ENCODE measurements around the gene ARSD. TPM values are rescaled to one million over a fixed set of nuclear protein-coding genes. Genes with fewer than 3 reads are reported as not detected.
"Not testable (repeated sequence)": the region's sequence is repeated elsewhere in the genome, so short reads cannot be mapped to it uniquely, and the experiment has no call there.

Gene ARSD
- total and polyA plus RNA-seq, 4 donors, result 10.8 to 55.4 (median 34.1) TPM

- DNase-seq (no peak), ATAC-seq (ENCODE audit: insufficient read depth, low FRiP score) (peak; percentile 35)
- Histone ChIP-seq H3K9ac (ENCODE audit: insufficient read depth in 1 of 2, low read length in 2 of 2) (peak overlapping the region; percentile 12 to 13), H3K27me3 (ENCODE audit: control insufficient read depth in 3 of 3, insufficient read depth in 3 of 3, low read length in 2 of 3) (no peaks in the 10 kb centered on the region), H3K27ac (ENCODE audit: low read depth in 1 of 2, low read length in 1 of 2) (peak overlapping the region; percentile 84 to 88), H3K4me3 (no peak overlapping the region), H3K9me3 (ENCODE audit: control insufficient read depth in 4 of 4, insufficient read depth in 3 of 4, low read length in 3 of 4) (peaks cover 0 to 8% (median 3%) of the 10 kb centered on the region in 4 donors), H3K4me1 (ENCODE audit: control insufficient read depth in 5 of 5, insufficient read depth in 5 of 5, low read length in 5 of 5) (peaks cover 0 to 4% (median 0%) of the 10 kb centered on the region in 5 donors), H3K36me3 (ENCODE audit: control insufficient read depth in 4 of 4, insufficient read depth in 4 of 4, low read length in 4 of 4) (peaks cover 0 to 6% (median 0%) of the 10 kb centered on the region in 4 donors)
- 2 to 7% methylated on average over 10 to 27 of the region's 27 CpGs for WGBS, 2 donors
- TF ChIP-seq CTCF (IDR thresholded peaks at IDR 0.05; ENCODE audit: control extremely low read depth, extremely low read depth), result no peak
Measured at GRCh38 chrX:2928191-2928582, 952 bp downstream of the ARSD start.

DNA sequence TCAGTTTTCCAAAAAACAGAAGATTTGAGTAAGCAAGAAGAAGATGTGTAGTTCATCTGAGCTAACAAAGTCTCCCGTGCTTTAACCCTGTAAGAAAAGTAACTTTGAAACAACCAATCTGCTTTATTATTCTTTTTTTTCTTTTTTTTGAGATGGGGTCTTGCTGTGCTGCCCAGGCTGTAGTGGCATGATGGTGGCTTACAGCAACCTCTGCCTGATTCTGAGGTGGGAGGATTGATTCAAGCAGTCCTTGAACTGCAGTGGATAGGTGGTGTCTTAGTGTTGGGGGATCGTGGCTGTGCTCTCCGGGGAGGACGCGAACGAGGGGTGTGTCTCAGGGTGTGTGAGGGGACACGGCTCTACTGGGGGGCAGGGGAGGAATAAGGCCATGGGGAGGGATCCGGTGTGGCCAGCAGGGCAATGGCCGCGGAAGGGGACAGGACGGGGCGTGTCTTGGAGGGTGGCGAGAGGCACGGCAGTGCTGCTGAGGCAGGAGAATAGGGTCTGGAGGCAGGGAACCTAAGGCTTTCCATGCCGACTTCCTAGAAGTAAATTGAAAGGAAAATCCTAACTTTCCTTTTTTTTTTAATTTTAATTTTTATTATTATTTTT lies 2.4 kb downstream of the ARSD start:
- Histone ChIP-seq H3K9ac (ENCODE audit: insufficient read depth in 1 of 2, low read length in 2 of 2) (no peak overlapping the region), H3K27ac (ENCODE audit: low read depth in 1 of 2, low read length in 1 of 2) (no peak overlapping the region), H3K4me3 (no peak overlapping the region), H3K36me3 (ENCODE audit: control insufficient read depth in 4 of 4, insufficient read depth in 4 of 4, low read length in 4 of 4) (peaks cover 0 to 10% (median 0%) of the 10 kb centered on the region in 4 donors), H3K27me3 (ENCODE audit: control insufficient read depth in 3 of 3, insufficient read depth in 3 of 3, low read length in 2 of 3) (peaks cover 0 to 4% (median 0%) of the 10 kb centered on the region in 3 donors), H3K4me1 (ENCODE audit: control insufficient read depth in 5 of 5, insufficient read depth in 5 of 5, low read length in 5 of 5) (peaks cover 0 to 4% (median 0%) of the 10 kb centered on the region in 5 donors), H3K9me3 (ENCODE audit: control insufficient read depth in 4 of 4, insufficient read depth in 3 of 4, low read length in 3 of 4) (peaks cover 0 to 8% (median 3%) of the 10 kb centered on the region in 4 donors)
- DNase-seq (no peak), ATAC-seq (ENCODE audit: insufficient read depth, low FRiP score) (no peak)
- TF ChIP-seq CTCF (IDR thresholded peaks at IDR 0.05; ENCODE audit: control extremely low read depth, extremely low read depth), result no peak
- 96 to 98% methylated on average over 13 to 15 of the region's 15 CpGs for WGBS, 2 donors

- ATAC-seq (ENCODE audit: insufficient read depth, low FRiP score); H3K9me3 ChIP-seq (ENCODE audit: control insufficient read depth in 4 of 4, insufficient read depth in 3 of 4, low read length in 3 of 4); H3K9ac ChIP-seq (ENCODE audit: insufficient read depth in 1 of 2, low read length in 2 of 2); H3K27ac ChIP-seq (ENCODE audit: low read depth in 1 of 2, low read length in 1 of 2); H3K4me1 ChIP-seq (ENCODE audit: control insufficient read depth in 5 of 5, insufficient read depth in 5 of 5, low read length in 5 of 5); DNase-seq; H3K4me3 ChIP-seq; H3K27me3 ChIP-seq (ENCODE audit: control insufficient read depth in 3 of 3, insufficient read depth in 3 of 3, low read length in 2 of 3): not testable (repeated sequence)
- H3K36me3 ChIP-seq (ENCODE audit: control insufficient read depth in 4 of 4, insufficient read depth in 4 of 4, low read length in 4 of 4), result peaks cover 0 to 11% (median 2%) of the 10 kb centered on the region in 4 donors
- WGBS, 2 donors, result 94 to 98% methylated on average over 4 of the region's 4 CpGs
Measured at GRCh38 chrX:2926255-2926654, 2.9 kb downstream of the ARSD start.

- TF ChIP-seq CTCF (IDR thresholded peaks at IDR 0.05; ENCODE audit: control extremely low read depth, extremely low read depth), result no peak
- no peaks in the 10 kb centered on the region for H3K9me3 ChIP-seq (ENCODE audit: control insufficient read depth in 4 of 4, insufficient read depth in 3 of 4, low read length in 3 of 4)
- H3K4me3 ChIP-seq, result no peak overlapping the region
- ATAC-seq (ENCODE audit: insufficient read depth, low FRiP score), result no peak
- peaks cover 0 to 4% (median 0%) of the 10 kb centered on the region in 5 donors for H3K4me1 ChIP-seq (ENCODE audit: control insufficient read depth in 5 of 5, insufficient read depth in 5 of 5, low read length in 5 of 5)
- H3K9ac ChIP-seq (ENCODE audit: insufficient read depth in 1 of 2, low read length in 2 of 2), result no peak overlapping the region
- no peak overlapping the region for H3K27ac ChIP-seq (ENCODE audit: low read depth in 1 of 2, low read length in 1 of 2)
- peaks cover 2 to 24% (median 5%) of the 10 kb centered on the region in 4 donors for H3K36me3 ChIP-seq (ENCODE audit: control insufficient read depth in 4 of 4, insufficient read depth in 4 of 4, low read length in 4 of 4)
- DNase-seq, result no peak
- WGBS, 2 donors, result 96 to 100% methylated on average over 9 of the region's 9 CpGs
- H3K27me3 ChIP-seq (ENCODE audit: control insufficient read depth in 3 of 3, insufficient read depth in 3 of 3, low read length in 2 of 3), result peaks cover 0 to 10% (median 0%) of the 10 kb centered on the region in 3 donors
Measured at GRCh38 chrX:2924151-2924550, 5.0 kb downstream of the ARSD start.
